ENCODE measurements around the gene PHIP. TPM values are rescaled to one million over a fixed set of nuclear protein-coding genes. Genes with fewer than 3 reads are reported as not detected.

PHIP gene
- total RNA-seq, 1 donor from 2014 or later, result 14.6 TPM

DNA sequence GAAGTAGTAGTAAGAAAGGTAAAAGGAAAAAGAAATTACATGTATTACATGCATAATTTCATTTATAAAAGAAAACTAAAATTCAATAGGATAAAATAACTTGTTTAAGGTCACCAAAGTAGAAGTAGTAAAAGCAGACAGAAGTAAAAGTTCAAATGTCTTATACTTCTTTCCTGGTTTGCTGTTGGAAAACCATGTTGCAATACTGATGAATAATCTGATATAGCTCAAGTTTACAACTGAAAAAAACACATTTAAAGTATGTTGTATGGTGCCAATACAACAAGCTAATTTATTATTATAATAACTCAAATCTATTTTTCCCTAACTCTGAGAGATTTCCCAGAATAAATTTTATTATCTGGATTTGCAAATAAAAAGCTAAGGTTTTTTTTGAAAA lies 78.3 kb downstream of the PHIP start:
- no peak for DNase-seq (ENCODE audit: low read depth)
- Histone ChIP-seq H3K36me3 (ENCODE audit: control insufficient read depth, insufficient read depth, low read length) (no peaks in the 10 kb centered on the region), H3K27me3 (ENCODE audit: control insufficient read depth, insufficient read depth, low read length) (no peaks in the 10 kb centered on the region), H3K4me3 (ENCODE audit: low read depth, low read length) (no peak overlapping the region)
- TF ChIP-seq, protein P1, sequence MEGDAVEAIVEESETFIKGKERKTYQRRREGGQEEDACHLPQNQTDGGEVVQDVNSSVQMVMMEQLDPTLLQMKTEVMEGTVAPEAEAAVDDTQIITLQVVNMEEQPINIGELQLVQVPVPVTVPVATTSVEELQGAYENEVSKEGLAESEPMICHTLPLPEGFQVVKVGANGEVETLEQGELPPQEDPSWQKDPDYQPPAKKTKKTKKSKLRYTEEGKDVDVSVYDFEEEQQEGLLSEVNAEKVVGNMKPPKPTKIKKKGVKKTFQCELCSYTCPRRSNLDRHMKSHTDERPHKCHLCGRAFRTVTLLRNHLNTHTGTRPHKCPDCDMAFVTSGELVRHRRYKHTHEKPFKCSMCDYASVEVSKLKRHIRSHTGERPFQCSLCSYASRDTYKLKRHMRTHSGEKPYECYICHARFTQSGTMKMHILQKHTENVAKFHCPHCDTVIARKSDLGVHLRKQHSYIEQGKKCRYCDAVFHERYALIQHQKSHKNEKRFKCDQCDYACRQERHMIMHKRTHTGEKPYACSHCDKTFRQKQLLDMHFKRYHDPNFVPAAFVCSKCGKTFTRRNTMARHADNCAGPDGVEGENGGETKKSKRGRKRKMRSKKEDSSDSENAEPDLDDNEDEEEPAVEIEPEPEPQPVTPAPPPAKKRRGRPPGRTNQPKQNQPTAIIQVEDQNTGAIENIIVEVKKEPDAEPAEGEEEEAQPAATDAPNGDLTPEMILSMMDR (IDR thresholded peaks at IDR 0.05; ENCODE audit: insufficient read depth, low read length, poor library complexity, severe bottlenecking), result no peak

DNA sequence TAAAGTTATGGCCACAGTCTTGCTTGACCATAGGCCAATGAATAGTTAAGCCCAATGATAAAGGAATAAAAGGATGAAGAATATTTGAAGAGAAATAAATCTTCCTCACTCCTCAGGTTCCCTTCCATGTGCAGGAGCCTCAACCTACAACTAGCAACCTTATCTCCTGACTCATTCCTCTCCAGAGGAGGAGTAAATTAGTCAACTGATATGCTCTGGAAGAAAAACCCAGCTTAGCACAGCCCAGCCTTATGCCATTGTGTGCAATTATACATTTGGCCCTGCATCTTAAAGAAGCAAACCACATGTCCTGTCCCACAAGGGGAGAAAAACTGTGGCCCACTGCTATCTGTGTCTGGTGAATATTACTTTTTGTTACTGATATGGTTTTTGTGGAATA lies 82.1 kb downstream of the PHIP start:
- H3K4me3 ChIP-seq (ENCODE audit: low read depth, low read length), result no peak overlapping the region
- no peaks in the 10 kb centered on the region for H3K36me3 ChIP-seq (ENCODE audit: control insufficient read depth, insufficient read depth, low read length)
- TF ChIP-seq, protein P1 (IDR thresholded peaks at IDR 0.05; ENCODE audit: insufficient read depth, low read length, poor library complexity, severe bottlenecking), result no peak
- no peaks in the 10 kb centered on the region for H3K27me3 ChIP-seq (ENCODE audit: control insufficient read depth, insufficient read depth, low read length)
- no peak for DNase-seq (ENCODE audit: low read depth)

DNA sequence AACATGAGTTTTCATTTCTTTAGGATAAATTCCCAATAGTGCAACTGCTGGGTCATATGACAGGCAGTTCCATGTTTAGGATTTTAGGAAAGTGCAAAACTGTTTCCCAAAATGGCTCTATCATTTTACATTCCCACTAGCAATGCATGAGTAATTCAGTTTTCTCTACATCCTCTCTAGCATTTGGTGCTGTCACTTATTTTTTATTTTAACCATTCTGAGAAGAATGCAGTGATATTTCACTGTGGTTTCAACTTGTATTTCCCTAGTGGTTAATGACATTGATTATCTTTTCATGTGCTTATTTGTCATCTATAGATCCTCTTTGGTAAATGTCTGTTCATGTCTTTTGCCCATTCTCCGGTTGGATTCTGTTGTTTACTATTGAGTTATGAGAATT lies 82.7 kb downstream of the PHIP start:
- TF ChIP-seq, protein P1 (IDR thresholded peaks at IDR 0.05; ENCODE audit: insufficient read depth, low read length, poor library complexity, severe bottlenecking), result no peak
- no peak for DNase-seq (ENCODE audit: low read depth)
- Histone ChIP-seq H3K36me3 (ENCODE audit: control insufficient read depth, insufficient read depth, low read length) (no peaks in the 10 kb centered on the region), H3K4me3 (ENCODE audit: low read depth, low read length) (no peak overlapping the region), H3K27me3 (ENCODE audit: control insufficient read depth, insufficient read depth, low read length) (no peaks in the 10 kb centered on the region)

DNA sequence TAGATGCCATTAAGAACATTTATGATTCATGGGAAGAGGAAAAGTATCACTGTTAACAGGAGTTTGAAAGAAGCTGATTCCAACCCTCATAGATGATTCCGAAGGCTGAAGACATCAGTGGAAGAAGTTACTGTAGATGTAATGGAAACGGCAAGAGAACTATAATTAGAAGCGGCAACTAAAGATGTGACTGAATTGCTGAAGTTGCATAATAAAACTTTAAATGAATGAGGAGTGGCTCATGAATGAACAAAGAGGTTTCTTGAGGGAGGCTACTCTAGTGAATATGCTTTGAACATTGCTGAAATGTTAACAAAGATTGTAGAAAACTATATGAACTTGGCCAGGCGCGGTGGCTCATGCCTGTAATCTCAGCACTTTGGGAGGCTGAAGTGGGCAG lies 84.1 kb downstream of the PHIP start:
- no peaks in the 10 kb centered on the region for H3K36me3 ChIP-seq (ENCODE audit: control insufficient read depth, insufficient read depth, low read length)

DNA sequence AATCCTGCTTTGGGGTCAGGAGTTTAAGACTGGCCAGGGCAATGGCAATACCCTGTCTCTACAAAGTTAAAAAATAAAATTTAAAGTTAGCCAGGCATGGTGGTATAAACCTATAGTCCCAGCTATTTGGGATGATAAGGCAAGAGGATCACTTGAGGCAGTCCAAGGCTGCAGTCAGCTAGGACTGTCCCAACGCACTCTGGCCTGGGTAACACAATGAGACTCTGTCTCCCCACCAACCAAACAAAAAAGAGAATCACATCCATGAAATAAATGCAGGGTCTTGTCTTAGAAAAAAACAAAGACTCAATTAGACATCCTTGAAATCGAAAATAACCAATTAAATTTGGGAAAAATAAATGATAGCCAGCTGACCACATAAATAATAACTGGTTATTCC lies 88.9 kb downstream of the PHIP start:
- Histone ChIP-seq H3K27me3 (ENCODE audit: control insufficient read depth, insufficient read depth, low read length) (no peaks in the 10 kb centered on the region), H3K36me3 (ENCODE audit: control insufficient read depth, insufficient read depth, low read length) (no peaks in the 10 kb centered on the region), H3K4me3 (ENCODE audit: low read depth, low read length) (no peak overlapping the region)
- no peak for DNase-seq (ENCODE audit: low read depth)
- TF ChIP-seq, protein P1 (IDR thresholded peaks at IDR 0.05; ENCODE audit: insufficient read depth, low read length, poor library complexity, severe bottlenecking), result no peak

More for the DNA sequence above, 84.1 kb downstream of the PHIP start:
- Histone ChIP-seq H3K4me3 (ENCODE audit: low read depth, low read length) (no peak overlapping the region), H3K27me3 (ENCODE audit: control insufficient read depth, insufficient read depth, low read length) (no peaks in the 10 kb centered on the region)
- TF ChIP-seq, protein P1 (IDR thresholded peaks at IDR 0.05; ENCODE audit: insufficient read depth, low read length, poor library complexity, severe bottlenecking), result no peak
- no peak for DNase-seq (ENCODE audit: low read depth)

DNA sequence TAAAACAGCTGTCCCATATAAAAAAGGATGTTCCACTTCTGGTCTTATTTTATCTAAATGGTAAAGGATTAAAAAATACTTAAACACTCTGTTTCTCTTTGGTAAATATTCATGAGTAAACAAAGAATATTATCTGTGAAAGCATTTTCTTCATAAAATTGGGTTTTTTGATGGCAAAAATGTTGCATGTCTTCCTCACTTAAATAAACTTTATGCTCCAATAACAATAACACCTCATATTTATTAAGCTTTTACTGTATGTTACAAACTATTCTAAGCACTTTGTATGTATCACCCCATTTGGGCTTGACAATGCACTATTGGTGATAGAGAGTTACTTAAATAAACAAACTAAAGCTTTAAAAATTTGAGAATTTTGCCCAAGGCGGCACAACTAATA lies 91.9 kb downstream of the PHIP start:
- Histone ChIP-seq H3K27me3 (ENCODE audit: control insufficient read depth, insufficient read depth, low read length) (no peaks in the 10 kb centered on the region), H3K4me3 (ENCODE audit: low read depth, low read length) (no peak overlapping the region), H3K36me3 (ENCODE audit: control insufficient read depth, insufficient read depth, low read length) (no peaks in the 10 kb centered on the region)
- TF ChIP-seq, protein P1 (IDR thresholded peaks at IDR 0.05; ENCODE audit: insufficient read depth, low read length, poor library complexity, severe bottlenecking), result no peak
- DNase-seq (ENCODE audit: low read depth), result no peak
